Activated CD4-positive, alpha-beta T cell treated with anti-CD3 and anti-CD28 coated beads for 36 hours (primary cell): ENCODE results near the gene PARD6G. TPM values are rescaled to one million over a fixed set of nuclear protein-coding genes. Genes with fewer than 3 reads are reported as not detected.

Experiments
- ATAC-seq: fragments of 200-7000 bp; cut with Tn5 transposase; one replicate; pipeline ENCODE4 v1.10.0; 2021; ENCODE audit warnings: mild to moderate bottlenecking, moderate library complexity
- CTCF ChIA-PET: fragments of 350-600 bp; sonication (Branson Sonifier 250); formaldehyde crosslinking; loops from one replicate; lab custom pipeline; 2021; ENCODE audit warnings: antibody characterized with exemption; lab: Charles Lee
- POLR2A ChIA-PET: fragments of 350-600 bp; sonication (Branson Sonifier 250); formaldehyde crosslinking; loops from one replicate; lab custom pipeline; 2021; ENCODE audit warnings: antibody characterized with exemption, inconsistent platforms; lab: Charles Lee
- DNase-seq: peaks from one replicate; pipeline ENCODE4 v3.0.0-alpha.2; 2020
- H3K27ac Mint-ChIP-seq: one replicate; pipeline ENCODE4 v1.8.0; 2021; ENCODE audit warnings: mixed read lengths
- H3K27me3 Mint-ChIP-seq: one replicate; pipeline ENCODE4 v1.8.0; 2021; ENCODE audit warnings: mixed read lengths
- H3K36me3 Mint-ChIP-seq: one replicate; pipeline ENCODE4 v1.8.0; 2021; ENCODE audit warnings: low read depth, mixed read lengths
- H3K4me1 Mint-ChIP-seq: one replicate; pipeline ENCODE4 v1.8.0; 2021; ENCODE audit warnings: mixed read lengths
- H3K4me3 Mint-ChIP-seq: one replicate; pipeline ENCODE4 v1.8.0; 2021; ENCODE audit warnings: mild to moderate bottlenecking, moderate library complexity, mixed read lengths
- H3K9me3 Mint-ChIP-seq: one replicate; pipeline ENCODE4 v1.8.0; 2021; ENCODE audit warnings: low read depth, mixed read lengths
- intact Hi-C, 2 experiments: fragments of 100-400 bp; cut with DNase I in 1 of 2; cut with micrococcal nuclease in 1 of 2; formaldehyde crosslinking; loops; one replicate each; pipeline versions ENCODE4 v1.14.2 to v1.15.1; 2022 to 2024; cut with DNase I, micrococcal nuclease
- total RNA-seq, 2 experiments: library from RNA; stranded (reverse); gene quantifications; one replicate each; pipeline ENCODE4 v1.2.3, GENCODE V29; 2021

Gene PARD6G
- total RNA-seq, 2 experiments from 2014 or later, result not detected

GRCh38 chr18:80203249-80203648 is 44.1 kb downstream of the PARD6G start:
- no peak overlapping the region for H3K4me3 Mint-ChIP-seq
- ChIA-PET CTCF (no interaction called here), POLR2A (no interaction called here)
- H3K36me3 Mint-ChIP-seq, result no peaks in the 10 kb centered on the region
- DNase-seq (no peak), ATAC-seq (no peak)
- no peak overlapping the region for H3K27ac Mint-ChIP-seq
- H3K9me3 Mint-ChIP-seq, result no peaks in the 10 kb centered on the region
- intact Hi-C loops, result loop anchor here in 1 of 2 experiments (2.0 kb wide), 1 partner anchor 240 kb away; no protein-coding TSS in a partner anchor
- H3K27me3 Mint-ChIP-seq, result peaks cover 42% of the 10 kb centered on the region
- H3K4me1 Mint-ChIP-seq, result peaks cover 17% of the 10 kb centered on the region

GRCh38 chr18:80202264-80202998 is 44.9 kb downstream of the PARD6G start:
- POLR2A ChIA-PET, result no interaction called here
- CTCF ChIA-PET, result interaction anchor here (0.8 to 2.3 kb wide), 3 partner anchors 9 to 44 kb away, joined by 3 to 7 read pairs (median 4); no protein-coding TSS in a partner anchor
- ATAC-seq (peak; percentile 92), DNase-seq (peak; percentile 74)
- peaks cover 17% of the 10 kb centered on the region for H3K4me1 Mint-ChIP-seq
- H3K36me3 Mint-ChIP-seq, result no peaks in the 10 kb centered on the region
- no peak overlapping the region for H3K27ac Mint-ChIP-seq
- peaks cover 45% of the 10 kb centered on the region for H3K27me3 Mint-ChIP-seq
- intact Hi-C loops, result loop anchor here (1.0 to 2.0 kb wide), 3 partner anchors 27 to 240 kb away; no protein-coding TSS in a partner anchor
- H3K4me3 Mint-ChIP-seq, result no peak overlapping the region
- H3K9me3 Mint-ChIP-seq, result no peaks in the 10 kb centered on the region

GRCh38 chr18:80201739-80202138 is 45.6 kb downstream of the PARD6G start:
- Mint-ChIP-seq H3K27me3 (peaks cover 51% of the 10 kb centered on the region), H3K4me1 (peaks cover 17% of the 10 kb centered on the region), H3K36me3 (no peaks in the 10 kb centered on the region), H3K4me3 (no peak overlapping the region), H3K27ac (no peak overlapping the region), H3K9me3 (no peaks in the 10 kb centered on the region)
- ChIA-PET POLR2A (no interaction called here), CTCF (interaction anchor here (0.8 to 2.3 kb wide), 3 partner anchors 8 to 44 kb away, joined by 3 to 7 read pairs (median 4); no protein-coding TSS in a partner anchor)
- DNase-seq (no peak), ATAC-seq (no peak)
- intact Hi-C loops, result loop anchor here (1.0 to 2.0 kb wide), 4 partner anchors 26 to 239 kb away; no protein-coding TSS in a partner anchor

- Mint-ChIP-seq H3K4me1 (peaks cover 17% of the 10 kb centered on the region), H3K27ac (no peak overlapping the region), H3K36me3 (no peaks in the 10 kb centered on the region), H3K27me3 (peaks cover 52% of the 10 kb centered on the region), H3K9me3 (no peaks in the 10 kb centered on the region), H3K4me3 (no peak overlapping the region)
- ChIA-PET POLR2A (no interaction called here), CTCF (interaction anchor here (0.6 to 2.3 kb wide), 3 partner anchors 9 to 55 kb away, joined by 3 to 7 read pairs (median 3); no protein-coding TSS in a partner anchor)
- DNase-seq (no peak), ATAC-seq (no peak)
- intact Hi-C loops, result loop anchor here in 1 of 2 experiments (2.0 kb wide), 1 partner anchor 44 kb away; no protein-coding TSS in a partner anchor
These were observed 46.2 kb downstream of the PARD6G start for GRCh38 chr18:80200932-80201672.

GRCh38 chr18:80200171-80200931 is 47.0 kb downstream of the PARD6G start:
- Mint-ChIP-seq H3K36me3 (no peaks in the 10 kb centered on the region), H3K4me1 (peaks cover 17% of the 10 kb centered on the region), H3K27ac (no peak overlapping the region), H3K9me3 (no peaks in the 10 kb centered on the region), H3K4me3 (no peak overlapping the region), H3K27me3 (peaks cover 51% of the 10 kb centered on the region)
- CTCF ChIA-PET, result interaction anchor here (1.3 to 2.3 kb wide), 2 partner anchors 9 to 10 kb away, joined by 3 to 7 read pairs; no protein-coding TSS in a partner anchor
- POLR2A ChIA-PET, result no interaction called here
- DNase-seq (no peak), ATAC-seq (no peak)
- intact Hi-C loops, result loop anchor here in 1 of 2 experiments (2.0 kb wide), 1 partner anchor 44 kb away; no protein-coding TSS in a partner anchor

GRCh38 chr18:80198994-80199748 is 48.1 kb downstream of the PARD6G start:
- no peaks in the 10 kb centered on the region for H3K9me3 Mint-ChIP-seq
- H3K4me1 Mint-ChIP-seq, result peaks cover 25% of the 10 kb centered on the region
- intact Hi-C loops, result no loop called here
- H3K27me3 Mint-ChIP-seq, result peaks cover 51% of the 10 kb centered on the region
- ChIA-PET POLR2A (no interaction called here), CTCF (no interaction called here)
- ATAC-seq (no peak), DNase-seq (no peak)
- no peak overlapping the region for H3K4me3 Mint-ChIP-seq
- no peaks in the 10 kb centered on the region for H3K36me3 Mint-ChIP-seq
- no peak overlapping the region for H3K27ac Mint-ChIP-seq

GRCh38 chr18:80198391-80198790 is 48.9 kb downstream of the PARD6G start:
- Mint-ChIP-seq H3K4me3 (no peak overlapping the region), H3K4me1 (peaks cover 25% of the 10 kb centered on the region), H3K9me3 (no peaks in the 10 kb centered on the region), H3K27ac (no peak overlapping the region), H3K27me3 (peaks cover 52% of the 10 kb centered on the region), H3K36me3 (no peaks in the 10 kb centered on the region)
- ATAC-seq (no peak), DNase-seq (no peak)
- ChIA-PET POLR2A (no interaction called here), CTCF (no interaction called here)
- intact Hi-C loops, result no loop called here

GRCh38 chr18:80197528-80197927 is 49.8 kb downstream of the PARD6G start:
- Mint-ChIP-seq H3K36me3 (no peaks in the 10 kb centered on the region), H3K27me3 (peaks cover 53% of the 10 kb centered on the region), H3K4me1 (peaks cover 19% of the 10 kb centered on the region), H3K9me3 (no peaks in the 10 kb centered on the region), H3K27ac (no peak overlapping the region), H3K4me3 (no peak overlapping the region)
- DNase-seq, result no peak
- ChIA-PET POLR2A (no interaction called here), CTCF (interaction anchor here (0.6 kb wide), 1 partner anchor 39 kb away, joined by 5 read pairs; no protein-coding TSS in a partner anchor)
- no peak for ATAC-seq
- intact Hi-C loops, result no loop called here

GRCh38 chr18:80196528-80197320 is 50.6 kb downstream of the PARD6G start:
- POLR2A ChIA-PET, result no interaction called here
- H3K9me3 Mint-ChIP-seq, result no peaks in the 10 kb centered on the region
- no peak overlapping the region for H3K4me3 Mint-ChIP-seq
- no peak overlapping the region for H3K27ac Mint-ChIP-seq
- CTCF ChIA-PET, result no interaction called here
- intact Hi-C loops, result no loop called here
- peaks cover 57% of the 10 kb centered on the region for H3K27me3 Mint-ChIP-seq
- DNase-seq, result no peak
- H3K36me3 Mint-ChIP-seq, result no peaks in the 10 kb centered on the region
- peaks cover 13% of the 10 kb centered on the region for H3K4me1 Mint-ChIP-seq
- ATAC-seq, result no peak
